H1 (cell line): ENCODE data around the gene PLP2. TPM values are rescaled to one million over a fixed set of nuclear protein-coding genes. Genes with fewer than 3 reads are reported as not detected.
A peak's percentile ranks its signal among the peaks of the same experiment; 100 is the strongest.

Experiments
- CTCF ChIA-PET: fragments of 300-600 bp; sonication (Branson Sonifier 250); formaldehyde crosslinking; loops from one replicate; lab custom pipeline; 2021; ENCODE audit not compliant: partially characterized antibody; lab: Charles Lee
- POLR2A ChIA-PET: fragments of 300-600 bp; sonication (Branson Sonifier 250); formaldehyde crosslinking; loops from one replicate; lab custom pipeline; 2021; ENCODE audit warnings: inconsistent platforms; ENCODE audit not compliant: partially characterized antibody; lab: Charles Lee
- DNase-seq, 2 experiments: peaks; one replicate each; pipeline versions ENCODE4 v3.0.0 to v3.0.0-alpha.2; 2010 to 2022; ENCODE audit warnings: low spot score in 2 of 2, low read depth in 1 of 2, mixed read lengths in 1 of 2
- FAIRE-seq: peaks from 2 replicates; lab custom pipeline; 2011; peaks lifted over from hg19 to GRCh38; lab: Jason Lieb, UNC
- H2AFZ ChIP-seq: 2 replicates; pipeline ENCODE4 v1.8.1; 2012; ENCODE audit warnings: low read length, inconsistent platforms
- H2AK5ac ChIP-seq: 2 replicates; pipeline ENCODE4 v1.6.1; 2013; ENCODE audit warnings: low read depth, low read length
- H2BK120ac ChIP-seq: replicated peaks from 2 replicates; pipeline ENCODE3; 2013; ENCODE audit warnings: low read depth, low read length, inconsistent platforms
- H2BK12ac ChIP-seq: 2 replicates; pipeline ENCODE4 v1.6.1; 2013; ENCODE audit warnings: low read depth, low read length
- H2BK15ac ChIP-seq: 2 replicates; pipeline ENCODE4 v1.6.1; 2013; ENCODE audit warnings: low read length
- H2BK20ac ChIP-seq: 2 replicates; pipeline ENCODE4 v1.6.1; 2013; ENCODE audit warnings: low read length
- H2BK5ac ChIP-seq: 2 replicates; pipeline ENCODE4 v1.6.1; 2013; ENCODE audit warnings: low read depth, low read length
- H3K14ac ChIP-seq: 2 replicates; pipeline ENCODE4 v1.6.1; 2013; ENCODE audit warnings: inconsistent platforms; ENCODE audit not compliant: insufficient read length
- H3K18ac ChIP-seq: 2 replicates; pipeline ENCODE4 v1.6.1; 2013; ENCODE audit warnings: low read length; ENCODE audit errors: extremely low read depth
- H3K23ac ChIP-seq: 2 replicates; pipeline ENCODE4 v1.6.1; 2013; ENCODE audit warnings: inconsistent platforms; ENCODE audit not compliant: insufficient read length
- H3K23me2 ChIP-seq: 2 replicates; pipeline ENCODE4 v1.6.1; 2013; ENCODE audit warnings: low read depth, low read length
- H3K27ac ChIP-seq: 2 replicates; pipeline ENCODE4 v1.6.1; 2011; ENCODE audit warnings: low read depth, low read length, inconsistent platforms
- H3K27me3 ChIP-seq, 4 experiments: replicated peaks in 1 of 4; 1 replicate in 1 of 4; 2 replicates in 3 of 4; pipeline versions ENCODE4 v1.6.1 to v1.8.1; 2011 to 2013; ENCODE audit warnings: low read length in 3 of 4, mild to moderate bottlenecking in 3 of 4, inconsistent platforms in 2 of 4, mixed read lengths in 2 of 4, moderate library complexity in 1 of 4; ENCODE audit not compliant: control insufficient read depth in 3 of 4, insufficient read depth in 3 of 4; ENCODE audit errors: extremely low read depth in 1 of 4
- H3K36me3 ChIP-seq, 4 experiments: 2 replicates each; pipeline versions ENCODE4 v1.6.1 to v1.8.1; 2011 to 2013; ENCODE audit warnings: mild to moderate bottlenecking in 4 of 4, low read length in 3 of 4, moderate library complexity in 2 of 4, control low read depth in 1 of 4, inconsistent platforms in 1 of 4; ENCODE audit not compliant: insufficient read depth in 4 of 4, control insufficient read depth in 2 of 4
- H3K4ac ChIP-seq: replicated peaks from 2 replicates; pipeline ENCODE3; 2013; ENCODE audit warnings: low read length, low read depth, mixed read lengths, inconsistent platforms; ENCODE audit not compliant: insufficient read length
- H3K4me1 ChIP-seq, 4 experiments: replicated peaks in 1 of 4; 1 replicate in 1 of 4; 2 replicates in 3 of 4; pipeline versions ENCODE4 v1.6.1 to v1.8.1; 2011 to 2013; ENCODE audit warnings: low read length in 3 of 4, inconsistent platforms in 2 of 4, mixed read lengths in 1 of 4; ENCODE audit not compliant: insufficient read depth in 4 of 4, control insufficient read depth in 3 of 4
- H3K4me2 ChIP-seq, 2 experiments: 2 replicates each; pipeline versions ENCODE4 v1.6.1 to v1.8.1; 2011 to 2013; ENCODE audit warnings: low read depth in 2 of 2, low read length in 2 of 2, control low read depth in 1 of 2, inconsistent platforms in 1 of 2, mild to moderate bottlenecking in 1 of 2; ENCODE audit not compliant: insufficient read depth in 1 of 2
- H3K4me3 ChIP-seq, 4 experiments: fragments of 200-600, 300-600 bp in 1 of 4; sonication (generic), shearing (Covaris generic), sonication (Bioruptor Twin) in 1 of 4; 2 replicates each; pipeline versions ENCODE4 v1.5.1 to v1.8.1; 2011 to 2016; ENCODE audit warnings: low read length in 4 of 4, low read depth in 3 of 4, control low read depth in 2 of 4, inconsistent platforms in 2 of 4, mild to moderate bottlenecking in 2 of 4, mixed read lengths in 1 of 4, moderate library complexity in 1 of 4; ENCODE audit not compliant: insufficient read depth in 2 of 4; ENCODE audit errors: extremely low read depth in 1 of 4
- H3K56ac ChIP-seq: replicated peaks from 2 replicates; pipeline ENCODE3; 2013; ENCODE audit warnings: low read depth, mild to moderate bottlenecking, mixed read lengths, low read length, inconsistent platforms; ENCODE audit not compliant: insufficient read length
- H3K79me1 ChIP-seq: 2 replicates; pipeline ENCODE4 v1.6.1; 2013; ENCODE audit warnings: low read depth, low read length, control low read depth
- H3K79me2 ChIP-seq, 2 experiments: 2 replicates each; pipeline versions ENCODE4 v1.6.1 to v1.8.1; 2012 to 2013; ENCODE audit warnings: low read length in 2 of 2, mild to moderate bottlenecking in 2 of 2, inconsistent platforms in 1 of 2; ENCODE audit not compliant: insufficient read depth in 2 of 2, control insufficient read depth in 1 of 2
- H3K9ac ChIP-seq, 4 experiments: replicated peaks in 1 of 4; 1 replicate in 1 of 4; 2 replicates in 3 of 4; pipeline versions ENCODE4 v1.6.1 to v1.8.1; 2011 to 2013; ENCODE audit warnings: low read depth in 3 of 4, low read length in 3 of 4, control low read depth in 2 of 4, mild to moderate bottlenecking in 2 of 4, moderate library complexity in 2 of 4, inconsistent platforms in 1 of 4; ENCODE audit errors: extremely low read depth in 1 of 4
- H3K9me3 ChIP-seq, 2 experiments: 2 replicates each; pipeline versions ENCODE4 v1.6.1 to v1.8.1; 2012 to 2013; ENCODE audit warnings: mild to moderate bottlenecking in 2 of 2, moderate library complexity in 2 of 2, control low read depth in 1 of 2, inconsistent platforms in 1 of 2, low read depth in 1 of 2, low read length in 1 of 2, mixed read lengths in 1 of 2; ENCODE audit not compliant: insufficient read depth in 2 of 2
- H4K20me1 ChIP-seq, 2 experiments: replicated peaks in 1 of 2; 2 replicates each; pipeline versions ENCODE3 to v1.8.1; 2011 to 2013; ENCODE audit warnings: inconsistent platforms in 2 of 2, low read length in 2 of 2, mild to moderate bottlenecking in 1 of 2; ENCODE audit not compliant: insufficient read depth in 2 of 2, control insufficient read depth in 1 of 2
- H4K5ac ChIP-seq: 2 replicates; pipeline ENCODE4 v1.6.1; 2013; ENCODE audit warnings: low read length, low read depth, mixed read lengths, inconsistent platforms; ENCODE audit not compliant: insufficient read length
- H4K8ac ChIP-seq: 2 replicates; pipeline ENCODE4 v1.8.0; 2013; ENCODE audit warnings: mild to moderate bottlenecking, moderate library complexity, low read length, inconsistent platforms; ENCODE audit not compliant: insufficient read depth; ENCODE audit errors: extremely low read depth
- H4K91ac ChIP-seq: replicated peaks from 2 replicates; pipeline ENCODE3; 2013; ENCODE audit warnings: low read length, mixed read lengths, inconsistent platforms; ENCODE audit not compliant: insufficient read length
- CHD1 ChIP-seq: IDR thresholded peaks from 2 replicates; pipeline ENCODE4 v1.6.1; 2012; ENCODE audit warnings: low read depth, low read length, improper control_type of control experiment
- FOSL1 ChIP-seq: IDR thresholded peaks from 2 replicates; pipeline ENCODE4 v1.6.1; 2011; ENCODE audit warnings: mild to moderate bottlenecking, low read depth, low read length, moderate library complexity; ENCODE audit not compliant: insufficient read depth
- GABPA ChIP-seq: IDR thresholded peaks from 2 replicates; pipeline ENCODE4 v1.6.1; 2011; ENCODE audit warnings: mild to moderate bottlenecking, low read length, moderate library complexity, borderline replicate concordance; ENCODE audit not compliant: insufficient read depth
- JUN ChIP-seq: IDR thresholded peaks from 2 replicates; pipeline ENCODE4 v1.6.1; 2011; ENCODE audit warnings: low read depth, mild to moderate bottlenecking, improper control_type of control experiment, low read length
- MAX ChIP-seq: IDR thresholded peaks from 2 replicates; pipeline ENCODE4 v1.6.1; 2012; ENCODE audit warnings: inconsistent platforms
- NANOG ChIP-seq: IDR thresholded peaks from 2 replicates; pipeline ENCODE4 v1.6.1; 2011; ENCODE audit warnings: low read length, low read depth, mild to moderate bottlenecking, inconsistent platforms; ENCODE audit not compliant: insufficient read depth, poor library complexity, severe bottlenecking
- RBBP5 ChIP-seq: IDR thresholded peaks from 2 replicates; pipeline ENCODE4 v1.7.1; 2012; ENCODE audit warnings: low read depth, mild to moderate bottlenecking, inconsistent platforms, low read length, moderate library complexity, borderline replicate concordance
- RXRA ChIP-seq: IDR thresholded peaks from 2 replicates; pipeline ENCODE4 v1.6.1; 2011; ENCODE audit warnings: low read depth, mild to moderate bottlenecking, low read length, moderate library complexity; ENCODE audit not compliant: insufficient read depth
- SP4 ChIP-seq: IDR thresholded peaks from 2 replicates; pipeline ENCODE4 v1.6.1; 2012; ENCODE audit warnings: low read length, inconsistent platforms
- TAF1 ChIP-seq: IDR thresholded peaks from 2 replicates; pipeline ENCODE4 v1.6.1; 2011; ENCODE audit warnings: mild to moderate bottlenecking, low read depth, low read length
- WGBS, 2 experiments: shearing (Covaris generic) in 1 of 2; methylation state at CpG; one replicate each; pipeline versions ENCODE4 v1.1.6 to v1.1.7; 2013 to 2015; ENCODE audit warnings: low lambda C conversion rate in 2 of 2, mixed read lengths in 2 of 2, inconsistent platforms in 1 of 2, low coverage in 1 of 2, missing lambda C conversion rate in 1 of 2; ENCODE audit not compliant: insufficient replicate concordance in 2 of 2, insufficient coverage in 1 of 2, insufficient read length in 1 of 2; ENCODE audit errors: extremely low coverage in 1 of 2, missing lambda C conversion rate in 1 of 2; 5-methylcytosine and 5-hydroxymethylcytosine counted together
- polyA plus RNA-seq, 7 experiments: library from polyadenylated mRNA; depleted of rRNA in 3 of 7; stranded (reverse) in 5 of 7; unstranded in 2 of 7; fragments of >200 nt in 5 of 7; fragments of 200-250 nt in 2 of 7; gene quantifications; 1 replicate in 5 of 7; 2 replicates in 1 of 7; 4 replicates in 1 of 7; pipeline versions ENCODE4 v1.2.1 to v1.2.3, GENCODE V29; 2011 to 2013; ENCODE audit warnings: missing spikeins in 2 of 7, mixed read lengths in 2 of 7
- total RNA-seq: library from RNA; stranded (reverse); fragmentation: NEBNext Ultra II Directional; extraction: Animal tissue kit (Norgen Biotek cat#: 25700); gene quantifications from 2 replicates; pipeline ENCODE4 v1.2.1, GENCODE V29; 2021

The PLP2 gene
- total and polyA plus RNA-seq, 2 of the 8 experiments (the other 6 are each of a cell fraction or from before 2014, with no cell fraction given) = 10.3 to 23.4 TPM

- H3K4me3 ChIP-seq = peak overlapping the region in 2 of 4 experiments; percentile 41 to 58; a peak in 3 of 8 replicates
Observed at GRCh38 chrX:49167740-49168108, 4.0 kb upstream of the PLP2 start.

More at GRCh38 chrX:49167740-49168108, 4.0 kb upstream of the PLP2 start:
- H3K4ac ChIP-seq = no peak overlapping the region
- peaks cover 13% of the 10 kb centered on the region; the same call in 1 of the 2 replicates for H3K23me2 ChIP-seq
- no peak overlapping the region for H2BK120ac ChIP-seq
- no peak overlapping the region for H3K9ac ChIP-seq
- H4K8ac ChIP-seq = no peak overlapping the region
- H2BK12ac ChIP-seq = no peak overlapping the region
- peaks cover 0 to 12% (median 6%) of the 10 kb centered on the region in 4 experiments; a peak in 5 of 7 replicates for H3K27me3 ChIP-seq
- H4K20me1 ChIP-seq = no peaks in the 10 kb centered on the region
- ChIA-PET CTCF (interaction anchor here (0.9 to 5.0 kb wide), 5 partner anchors 12 to 57 kb away, joined by 3 to 14 read pairs (median 3); no protein-coding TSS in a partner anchor), POLR2A (no interaction called here)
- no peak for TF ChIP-seq MAX
- no peak for TF ChIP-seq RBBP5
- TF ChIP-seq SP4 = no peak
- TF ChIP-seq RXRA = no peak
- TF ChIP-seq TAF1 = no peak
- no peak for TF ChIP-seq FOSL1
- TF ChIP-seq GABPA = no peak
- TF ChIP-seq JUN = no peak
- no peak for TF ChIP-seq NANOG
- no peak for TF ChIP-seq CHD1
- no peaks in the 10 kb centered on the region for H3K79me2 ChIP-seq
- no peak overlapping the region for H2AK5ac ChIP-seq
- no peak overlapping the region for H4K91ac ChIP-seq
- H3K4me2 ChIP-seq = peak overlapping the region; percentile 72 to 89
- no peaks in the 10 kb centered on the region for H3K9me3 ChIP-seq
- no peak overlapping the region for H2BK5ac ChIP-seq
- FAIRE-seq (no peak), DNase-seq (no peak)
- 80% methylated on average over 3 of the region's 3 CpGs; no CpG with 5 or more reads in 1 of the 2 experiments for WGBS, 2 experiments
- no peaks in the 10 kb centered on the region for H3K36me3 ChIP-seq
- no peak overlapping the region for H2BK20ac ChIP-seq
- H2AFZ ChIP-seq = no peak overlapping the region
- H3K23ac ChIP-seq = no peak overlapping the region
- H3K14ac ChIP-seq = no peak overlapping the region
- no peak overlapping the region for H4K5ac ChIP-seq
- H3K4me1 ChIP-seq = peaks cover 0 to 12% (median 4%) of the 10 kb centered on the region in 4 experiments; a peak in 4 of 7 replicates
- H3K18ac ChIP-seq = no peak overlapping the region
- H3K56ac ChIP-seq = no peak overlapping the region
- no peaks in the 10 kb centered on the region for H3K79me1 ChIP-seq
- no peak overlapping the region for H3K27ac ChIP-seq
- H2BK15ac ChIP-seq = no peak overlapping the region
